ENCODE results near the gene SPOCK1. TPM values are rescaled to one million over a fixed set of nuclear protein-coding genes. Genes with fewer than 3 reads are reported as not detected.

Gene SPOCK1
- total RNA-seq, 1 experiment from 2014 or later: 10.9 TPM

DNA sequence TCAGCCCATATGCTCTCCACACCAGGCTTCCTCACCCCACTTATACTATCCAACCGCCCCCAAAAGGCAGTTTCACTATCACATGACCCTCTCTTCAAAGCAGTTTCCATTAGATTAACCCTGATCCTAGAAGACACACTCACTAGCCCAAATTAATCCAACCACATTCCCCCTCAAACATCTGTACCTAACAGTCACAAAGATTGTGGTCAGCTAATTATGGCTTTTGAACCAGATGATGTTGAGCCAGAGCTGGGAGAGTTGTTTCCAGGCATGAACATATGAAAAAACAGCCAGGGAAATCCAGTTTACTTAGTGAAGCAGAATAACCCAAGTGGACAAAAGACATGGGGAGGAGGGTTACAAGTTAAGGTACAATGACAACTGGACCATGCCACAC is 131.2 kb downstream of the SPOCK1 start:
- Histone ChIP-seq H3K9ac (ENCODE audit: extremely low read depth, insufficient read length, low read length) (no peak overlapping the region), H3K56ac (ENCODE audit: insufficient read length, low read depth, low read length) (no peak overlapping the region), H3K14ac (ENCODE audit: insufficient read depth, low read length) (no peak overlapping the region), H3K18ac (ENCODE audit: insufficient read length, low read depth, low read length) (no peak overlapping the region), H3K27ac (ENCODE audit: insufficient read length, low read depth, low read length) (no peak overlapping the region), H3K4me2 (ENCODE audit: insufficient read depth, insufficient read length, low read length) (no peak overlapping the region), H2BK120ac (ENCODE audit: low read depth, low read length, poor library complexity, severe bottlenecking) (no peak overlapping the region), H3K23me2 (ENCODE audit: insufficient read length, low read depth, low read length, poor library complexity, severe bottlenecking) (no peaks in the 10 kb centered on the region), H2BK15ac (ENCODE audit: low read depth, low read length) (no peak overlapping the region), H2AK5ac (ENCODE audit: insufficient read length, low read length) (no peak overlapping the region), H2BK20ac (ENCODE audit: low read depth, low read length, poor library complexity, severe bottlenecking) (no peak overlapping the region), H3K79me1 (ENCODE audit: insufficient read depth, low read depth, low read length, poor library complexity, severe bottlenecking) (no peaks in the 10 kb centered on the region), H3K4ac (ENCODE audit: low read depth, low read length) (no peak overlapping the region), H3K79me2 (ENCODE audit: insufficient read depth, low read length) (no peaks in the 10 kb centered on the region), H3K4me1 (ENCODE audit: insufficient read depth, low read length) (no peaks in the 10 kb centered on the region), H3K27me3 (ENCODE audit: insufficient read depth, low read length) (no peaks in the 10 kb centered on the region), H4K91ac (ENCODE audit: insufficient read length, low read depth, low read length) (no peak overlapping the region), H4K20me1 (ENCODE audit: control insufficient read depth, insufficient read depth, insufficient read length) (no peaks in the 10 kb centered on the region), H3K23ac (ENCODE audit: insufficient read length, low read depth, low read length) (no peak overlapping the region), H2BK12ac (ENCODE audit: insufficient read length, low read depth, low read length) (no peak overlapping the region), H2AFZ (ENCODE audit: low read length) (no peak overlapping the region), H4K5ac (ENCODE audit: insufficient read length, low read depth, low read length) (no peak overlapping the region), H3K9me3 (ENCODE audit: control insufficient read depth, low read depth, low read length) (no peaks in the 10 kb centered on the region), H4K8ac (replicated peaks; ENCODE audit: insufficient read length, low read depth, low read length) (no peak overlapping the region), H2BK5ac (ENCODE audit: insufficient read length, low read length) (no peak overlapping the region), H3T11ph (ENCODE audit: low read length) (no peak overlapping the region)
- Mint-ChIP-seq H3K4me1 (0 out of 4 replicates have a peak, but pooled peaks cover 0 to 2% of the 10 kb centered on the region in 2 experiments), H3K36me3 (ENCODE audit: insufficient read depth in 1 of 3, low read depth in 3 of 3) (no peaks in the 10 kb centered on the region), H3K9me3 (no peaks in the 10 kb centered on the region), H3K4me3 (no peak overlapping the region), H3K27me3 (ENCODE audit: low read depth) (no peaks in the 10 kb centered on the region; the same call in none of the 2 replicates), H3K27ac (peak overlapping the region in 1 of 3 experiments; percentile 41; a peak in 2 of 7 replicates)
- TF ChIP-seq, protein P1, sequence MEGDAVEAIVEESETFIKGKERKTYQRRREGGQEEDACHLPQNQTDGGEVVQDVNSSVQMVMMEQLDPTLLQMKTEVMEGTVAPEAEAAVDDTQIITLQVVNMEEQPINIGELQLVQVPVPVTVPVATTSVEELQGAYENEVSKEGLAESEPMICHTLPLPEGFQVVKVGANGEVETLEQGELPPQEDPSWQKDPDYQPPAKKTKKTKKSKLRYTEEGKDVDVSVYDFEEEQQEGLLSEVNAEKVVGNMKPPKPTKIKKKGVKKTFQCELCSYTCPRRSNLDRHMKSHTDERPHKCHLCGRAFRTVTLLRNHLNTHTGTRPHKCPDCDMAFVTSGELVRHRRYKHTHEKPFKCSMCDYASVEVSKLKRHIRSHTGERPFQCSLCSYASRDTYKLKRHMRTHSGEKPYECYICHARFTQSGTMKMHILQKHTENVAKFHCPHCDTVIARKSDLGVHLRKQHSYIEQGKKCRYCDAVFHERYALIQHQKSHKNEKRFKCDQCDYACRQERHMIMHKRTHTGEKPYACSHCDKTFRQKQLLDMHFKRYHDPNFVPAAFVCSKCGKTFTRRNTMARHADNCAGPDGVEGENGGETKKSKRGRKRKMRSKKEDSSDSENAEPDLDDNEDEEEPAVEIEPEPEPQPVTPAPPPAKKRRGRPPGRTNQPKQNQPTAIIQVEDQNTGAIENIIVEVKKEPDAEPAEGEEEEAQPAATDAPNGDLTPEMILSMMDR (conservative IDR thresholded peaks at IDR 0.05): no peak
- DNase-seq: no peak
- WGBS (ENCODE audit: extremely low coverage, insufficient read length, low lambda C conversion rate): no CpG with 5 or more reads among the region's 1 CpG

Data from H9 (cell line).